ENCODE measurements around the gene P2RY2. TPM values are rescaled to one million over a fixed set of nuclear protein-coding genes. Genes with fewer than 3 reads are reported as not detected.

The P2RY2 gene
- total and polyA plus RNA-seq, 9 of the 15 experiments (the other 6 are each of a cell fraction or from before 2014, with no cell fraction given): not detected

- Histone ChIP-seq H3K27ac (ENCODE audit: extremely low read depth, low read depth, low read length) (no peak overlapping the region), H3K9me3 (replicated peaks; ENCODE audit: control insufficient read depth, insufficient read depth, low read depth, low read length) (no peaks in the 10 kb centered on the region), H3K9ac (ENCODE audit: insufficient read depth in 1 of 2, low read depth in 2 of 2, low read length in 2 of 2) (no peak overlapping the region; a peak in 1 of 4 replicates), H3K4me3 (no peak overlapping the region), H3K9me1 (ENCODE audit: control insufficient read depth, insufficient read depth, low read length) (no peaks in the 10 kb centered on the region), H3K4me2 (ENCODE audit: insufficient read depth, low read length) (no peak overlapping the region), H3K79me2 (ENCODE audit: control insufficient read depth, insufficient read depth, low read length) (no peaks in the 10 kb centered on the region), H4K20me1 (replicated peaks; ENCODE audit: control insufficient read depth, insufficient read depth, low read length) (no peaks in the 10 kb centered on the region), H3K27me3 (ENCODE audit: control insufficient read depth in 2 of 2, insufficient read depth in 2 of 2, low read length in 2 of 2) (peaks cover 3 to 4% of the 10 kb centered on the region in 2 experiments; a peak in 3 of 5 replicates), H3K36me3 (ENCODE audit: control insufficient read depth, insufficient read depth, low read length) (no peaks in the 10 kb centered on the region), H2AFZ (ENCODE audit: low read depth, low read length) (no peak overlapping the region), H3K4me1 (replicated peaks in 1 of 2; ENCODE audit: control insufficient read depth in 2 of 2, insufficient read depth in 2 of 2, low read length in 2 of 2) (no peaks in the 10 kb centered on the region)
- no peak for DNase-seq (ENCODE audit: extremely low read depth in 1 of 4, low spot score in 3 of 4)
- in situ Hi-C loops (cut with MboI) (no loop called here), intact Hi-C loops (cut with micrococcal nuclease) (no loop called here)
- TF ChIP-seq ZNF561 (CRISPR knock-in tag; conservative IDR thresholded peaks at IDR 0.05): no peak
- TF ChIP-seq DNMT1 (IDR thresholded peaks at IDR 0.05): no peak
- no peak for TF ChIP-seq MCM2 (IDR thresholded peaks at IDR 0.05; ENCODE audit: low read depth)
- no peak for TF ChIP-seq MAFK (IDR thresholded peaks at IDR 0.05; ENCODE audit: low read length)
- 23% methylated on average over 5 of the region's 6 CpGs for WGBS (ENCODE audit: insufficient coverage, low coverage, missing lambda C conversion rate)
- BruUV-seq (replicated peaks): no TSS peak
- ChIA-PET POLR2A (interaction anchor here (0.6 to 0.9 kb wide), 3 partner anchors 9 to 236 kb away, joined by 4 to 5 read pairs (median 4); no protein-coding TSS in a partner anchor), CTCF (ENCODE audit: low intra/inter-chr PET ratio) (no interaction called here)
- no peak for FAIRE-seq
- ATAC-seq: peak; percentile 46; the same call in 2 of the 3 replicates
Observed at GRCh38 chr11:73257342-73258103, 39.4 kb downstream of the P2RY2 start.

All from K562 (cell line).